ENCODE measurements around the gene MED27. TPM values are rescaled to one million over a fixed set of nuclear protein-coding genes. Genes with fewer than 3 reads are reported as not detected.

The MED27 gene
- total RNA-seq, 4 donors from 2014 or later: 12.9 to 21.8 (median 20.0) TPM

GRCh38 chr9:132042324-132042723 lies 37.3 kb downstream of the MED27 start:
- Histone ChIP-seq H3K36me3 (no peaks in the 10 kb centered on the region), H3K4me3 (no peak overlapping the region), H3K27me3 (no peaks in the 10 kb centered on the region), H3K9me3 (no peaks in the 10 kb centered on the region), H3K4me1 (no peaks in the 10 kb centered on the region), H3K27ac (replicated peaks in 1 of 4) (no peak overlapping the region)
- WGBS: 74% methylated on average over 4 of the region's 4 CpGs
- intact Hi-C loops (cut with DNase I): no loop called here
- no peak for DNase-seq (ENCODE audit: extremely low spot score)
- TF ChIP-seq CTCF (IDR thresholded peaks at IDR 0.05) (no peak), POLR2AphosphoS5 (IDR thresholded peaks at IDR 0.05) (no peak), EP300 (IDR thresholded peaks at IDR 0.05) (no peak), POLR2A (IDR thresholded peaks at IDR 0.05; ENCODE audit: low read depth) (no peak)

- no peak for DNase-seq (ENCODE audit: extremely low spot score)
- WGBS: 90% methylated on average over 9 of the region's 9 CpGs
- Histone ChIP-seq H3K4me1 (no peaks in the 10 kb centered on the region), H3K27ac (replicated peaks in 1 of 4) (no peak overlapping the region), H3K27me3 (no peaks in the 10 kb centered on the region), H3K4me3 (no peak overlapping the region), H3K36me3 (no peaks in the 10 kb centered on the region), H3K9me3 (no peaks in the 10 kb centered on the region)
- intact Hi-C loops (cut with DNase I): no loop called here
- no peak for TF ChIP-seq POLR2AphosphoS5 (IDR thresholded peaks at IDR 0.05)
- no peak for TF ChIP-seq POLR2A (IDR thresholded peaks at IDR 0.05; ENCODE audit: low read depth)
- no peak for TF ChIP-seq EP300 (IDR thresholded peaks at IDR 0.05)
- no peak for TF ChIP-seq CTCF (IDR thresholded peaks at IDR 0.05)
Measured at GRCh38 chr9:132041798-132042197, 37.9 kb downstream of the MED27 start.

- TF ChIP-seq CTCF (IDR thresholded peaks at IDR 0.05) (no peak), EP300 (IDR thresholded peaks at IDR 0.05) (no peak), POLR2A (IDR thresholded peaks at IDR 0.05; ENCODE audit: low read depth) (no peak), POLR2AphosphoS5 (IDR thresholded peaks at IDR 0.05) (no peak)
- Histone ChIP-seq H3K36me3 (no peaks in the 10 kb centered on the region), H3K27me3 (no peaks in the 10 kb centered on the region), H3K9me3 (no peaks in the 10 kb centered on the region), H3K4me1 (no peaks in the 10 kb centered on the region), H3K27ac (replicated peaks in 1 of 4) (no peak overlapping the region), H3K4me3 (no peak overlapping the region)
- 78% methylated on average over 5 of the region's 5 CpGs for WGBS
- DNase-seq (ENCODE audit: extremely low spot score): no peak
- intact Hi-C loops (cut with DNase I): no loop called here
Measured at GRCh38 chr9:132040808-132041207, 38.9 kb downstream of the MED27 start.

- H3K4me1 ChIP-seq: no peaks in the 10 kb centered on the region
- H3K27me3 ChIP-seq: no peaks in the 10 kb centered on the region
- no peak overlapping the region for H3K4me3 ChIP-seq
- intact Hi-C loops (cut with DNase I): no loop called here
- H3K36me3 ChIP-seq: no peaks in the 10 kb centered on the region
- TF ChIP-seq EP300 (IDR thresholded peaks at IDR 0.05) (no peak), POLR2AphosphoS5 (IDR thresholded peaks at IDR 0.05) (no peak), POLR2A (IDR thresholded peaks at IDR 0.05; ENCODE audit: low read depth) (no peak), CTCF (IDR thresholded peaks at IDR 0.05) (no peak)
- no peak overlapping the region for H3K27ac ChIP-seq (replicated peaks in 1 of 4)
- 94% methylated on average over 10 of the region's 10 CpGs for WGBS
- no peak for DNase-seq (ENCODE audit: extremely low spot score)
- H3K9me3 ChIP-seq: no peaks in the 10 kb centered on the region
Measured at GRCh38 chr9:132040246-132040645, 39.4 kb downstream of the MED27 start.

GRCh38 chr9:132039284-132039683 lies 40.4 kb downstream of the MED27 start:
- H3K4me1 ChIP-seq: no peaks in the 10 kb centered on the region
- WGBS: 96% methylated on average over 9 of the region's 9 CpGs
- H3K36me3 ChIP-seq: no peaks in the 10 kb centered on the region
- TF ChIP-seq CTCF (IDR thresholded peaks at IDR 0.05) (no peak), POLR2AphosphoS5 (IDR thresholded peaks at IDR 0.05) (no peak), POLR2A (IDR thresholded peaks at IDR 0.05; ENCODE audit: low read depth) (no peak), EP300 (IDR thresholded peaks at IDR 0.05) (no peak)
- no peaks in the 10 kb centered on the region for H3K27me3 ChIP-seq
- no peak for DNase-seq (ENCODE audit: extremely low spot score)
- no peaks in the 10 kb centered on the region for H3K9me3 ChIP-seq
- H3K4me3 ChIP-seq: no peak overlapping the region
- intact Hi-C loops (cut with DNase I): no loop called here
- H3K27ac ChIP-seq (replicated peaks in 1 of 4): no peak overlapping the region
